ENCODE results near the gene KLF13.

KLF13 gene

GRCh38 chr15:31317421-31318327, 9.0 kb upstream of the KLF13 start:
- Histone ChIP-seq H3K9me2 (replicated peaks; ENCODE audit: insufficient read depth, low read length) (no peaks in the 10 kb centered on the region), H3K4me1 (ENCODE audit: low read length) (no peaks in the 10 kb centered on the region), H4K20me1 (ENCODE audit: insufficient read depth, low read length) (no peaks in the 10 kb centered on the region), H3K9me3 (replicated peaks; ENCODE audit: insufficient read depth, low read length) (no peaks in the 10 kb centered on the region), H3K4me2 (ENCODE audit: low read depth, low read length) (no peak overlapping the region), H3K27ac (ENCODE audit: low read length) (no peak overlapping the region), H2AFZ (ENCODE audit: low read length) (no peak overlapping the region), H3K9ac (ENCODE audit: low read length) (no peak overlapping the region), H3K27me3 (replicated peaks; ENCODE audit: insufficient read depth, low read length) (no peaks in the 10 kb centered on the region), H3K4me3 (ENCODE audit: low read length) (no peak overlapping the region), H3K36me3 (replicated peaks; ENCODE audit: insufficient read depth, low read length) (no peaks in the 10 kb centered on the region), H3F3A (ENCODE audit: insufficient read depth, low read length) (no peaks in the 10 kb centered on the region), H3K79me2 (ENCODE audit: low read length) (no peaks in the 10 kb centered on the region)
- no peak for TF ChIP-seq EZH2 (optimal IDR thresholded peaks at IDR 0.05; ENCODE audit: low read depth, low read length)
- TF ChIP-seq EZH2phosphoT487 (IDR thresholded peaks at IDR 0.05; ENCODE audit: low read length), result no peak
- TF ChIP-seq CTCF (IDR thresholded peaks at IDR 0.05; ENCODE audit: low read length), result no peak
- DNase-seq, result no peak

GRCh38 chr15:31318429-31318828, 8.2 kb upstream of the KLF13 start:
- H3K4me1 ChIP-seq (ENCODE audit: low read length), result no peaks in the 10 kb centered on the region
- H3K4me3 ChIP-seq (ENCODE audit: low read length), result no peak overlapping the region
- no peak for DNase-seq
- no peak overlapping the region for H3K4me2 ChIP-seq (ENCODE audit: low read depth, low read length)
- no peak overlapping the region for H2AFZ ChIP-seq (ENCODE audit: low read length)
- H4K20me1 ChIP-seq (ENCODE audit: insufficient read depth, low read length), result no peaks in the 10 kb centered on the region
- H3K27ac ChIP-seq (ENCODE audit: low read length), result no peak overlapping the region
- H3K27me3 ChIP-seq (replicated peaks; ENCODE audit: insufficient read depth, low read length), result no peaks in the 10 kb centered on the region
- H3F3A ChIP-seq (ENCODE audit: insufficient read depth, low read length), result no peaks in the 10 kb centered on the region
- no peak overlapping the region for H3K9ac ChIP-seq (ENCODE audit: low read length)
- H3K9me3 ChIP-seq (replicated peaks; ENCODE audit: insufficient read depth, low read length), result no peaks in the 10 kb centered on the region
- H3K79me2 ChIP-seq (ENCODE audit: low read length), result no peaks in the 10 kb centered on the region
- no peaks in the 10 kb centered on the region for H3K36me3 ChIP-seq (replicated peaks; ENCODE audit: insufficient read depth, low read length)
- TF ChIP-seq EZH2phosphoT487 (IDR thresholded peaks at IDR 0.05; ENCODE audit: low read length) (no peak), EZH2 (optimal IDR thresholded peaks at IDR 0.05; ENCODE audit: low read depth, low read length) (no peak), CTCF (IDR thresholded peaks at IDR 0.05; ENCODE audit: low read length) (no peak)
- no peaks in the 10 kb centered on the region for H3K9me2 ChIP-seq (replicated peaks; ENCODE audit: insufficient read depth, low read length)

- Histone ChIP-seq H4K20me1 (ENCODE audit: insufficient read depth, low read length) (no peaks in the 10 kb centered on the region), H2AFZ (ENCODE audit: low read length) (no peak overlapping the region), H3K27me3 (replicated peaks; ENCODE audit: insufficient read depth, low read length) (no peaks in the 10 kb centered on the region), H3K9ac (ENCODE audit: low read length) (no peak overlapping the region), H3K9me2 (replicated peaks; ENCODE audit: insufficient read depth, low read length) (no peaks in the 10 kb centered on the region), H3K4me3 (ENCODE audit: low read length) (no peak overlapping the region), H3K4me1 (ENCODE audit: low read length) (peaks cover 7% of the 10 kb centered on the region; the same call in 1 of the 2 replicates), H3K36me3 (replicated peaks; ENCODE audit: insufficient read depth, low read length) (no peaks in the 10 kb centered on the region), H3K4me2 (ENCODE audit: low read depth, low read length) (no peak overlapping the region), H3K79me2 (ENCODE audit: low read length) (peaks cover 6% of the 10 kb centered on the region), H3K27ac (ENCODE audit: low read length) (no peak overlapping the region), H3F3A (ENCODE audit: insufficient read depth, low read length) (0 out of 2 replicates have a peak, but pooled peaks cover 3% of the 10 kb centered on the region), H3K9me3 (replicated peaks; ENCODE audit: insufficient read depth, low read length) (no peaks in the 10 kb centered on the region)
- DNase-seq, result no peak
- TF ChIP-seq CTCF (IDR thresholded peaks at IDR 0.05; ENCODE audit: low read length) (no peak), EZH2 (optimal IDR thresholded peaks at IDR 0.05; ENCODE audit: low read depth, low read length) (no peak), EZH2phosphoT487 (IDR thresholded peaks at IDR 0.05; ENCODE audit: low read length) (no peak)
Measured at GRCh38 chr15:31320022-31320421, 6.6 kb upstream of the KLF13 start.
